GM10847 (cell line): Measurements from ENCODE around the gene PPFIA4.

Experiments used
- POLR2A ChIP-seq: IDR thresholded peaks from 2 replicates; pipeline ENCODE4 v1.6.1; 2011; ENCODE audit not compliant: insufficient read length; ENCODE audit errors: extremely low read depth

PPFIA4 gene

DNA sequence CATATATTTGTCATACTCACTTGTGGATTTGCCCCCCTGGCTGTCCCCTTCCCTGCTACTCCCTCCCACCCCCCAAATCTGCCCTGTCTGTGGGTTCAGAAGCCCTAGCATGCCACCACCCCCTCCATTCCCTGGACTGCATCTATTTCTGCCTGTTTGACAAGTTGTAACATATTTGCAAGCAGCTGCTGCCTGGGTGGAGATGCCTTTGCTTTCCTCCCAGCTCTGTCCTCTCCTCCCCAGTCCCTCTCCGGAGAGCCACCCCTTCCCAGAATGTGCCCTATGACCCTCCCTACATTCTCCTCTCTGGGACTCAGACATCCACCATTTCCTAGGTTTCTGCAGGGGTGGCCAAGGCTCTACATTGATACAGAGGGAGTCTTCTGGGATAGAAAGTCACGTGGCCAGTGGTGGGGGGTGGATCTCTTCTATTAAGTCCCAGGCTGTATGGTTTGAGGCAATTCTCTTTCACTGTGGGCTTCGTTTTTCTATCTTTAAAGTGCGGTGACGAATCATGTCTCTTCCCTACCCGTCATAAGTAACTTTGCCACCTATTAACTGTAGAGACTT, 65.6 kb downstream of the PPFIA4 start:
- TF ChIP-seq POLR2A = no peak

DNA sequence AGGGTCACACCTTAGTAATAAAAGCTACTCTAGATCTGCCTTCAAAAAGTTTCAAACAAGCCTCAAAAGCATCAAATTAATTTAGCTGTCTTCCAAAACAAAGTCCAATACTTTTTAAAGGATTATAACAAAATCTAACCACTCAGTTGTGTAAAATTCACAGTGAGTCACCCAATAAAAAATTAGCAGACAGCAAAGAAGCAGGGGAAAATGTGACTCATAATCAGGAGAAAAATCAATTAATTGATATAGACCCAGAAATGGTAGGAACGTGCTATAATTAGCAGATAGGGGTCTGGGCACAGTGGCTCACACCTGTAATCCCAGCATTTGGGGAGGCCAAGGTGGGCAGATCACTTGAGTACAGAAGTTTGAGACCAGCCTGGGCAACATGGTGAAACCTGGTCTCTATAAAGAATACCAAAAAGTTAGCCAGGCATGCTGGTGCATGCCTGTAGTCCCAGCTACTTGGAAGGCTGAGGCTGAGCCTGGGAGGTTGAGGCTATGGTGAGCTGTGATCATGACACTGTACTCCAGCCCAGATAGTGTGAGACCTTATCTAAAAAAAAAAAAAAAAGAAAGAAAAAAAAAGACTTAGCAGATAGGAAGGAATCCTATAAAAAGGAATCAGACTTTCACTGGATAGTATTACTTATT, 67.6 kb downstream of the PPFIA4 start:
- no peak for TF ChIP-seq POLR2A

DNA sequence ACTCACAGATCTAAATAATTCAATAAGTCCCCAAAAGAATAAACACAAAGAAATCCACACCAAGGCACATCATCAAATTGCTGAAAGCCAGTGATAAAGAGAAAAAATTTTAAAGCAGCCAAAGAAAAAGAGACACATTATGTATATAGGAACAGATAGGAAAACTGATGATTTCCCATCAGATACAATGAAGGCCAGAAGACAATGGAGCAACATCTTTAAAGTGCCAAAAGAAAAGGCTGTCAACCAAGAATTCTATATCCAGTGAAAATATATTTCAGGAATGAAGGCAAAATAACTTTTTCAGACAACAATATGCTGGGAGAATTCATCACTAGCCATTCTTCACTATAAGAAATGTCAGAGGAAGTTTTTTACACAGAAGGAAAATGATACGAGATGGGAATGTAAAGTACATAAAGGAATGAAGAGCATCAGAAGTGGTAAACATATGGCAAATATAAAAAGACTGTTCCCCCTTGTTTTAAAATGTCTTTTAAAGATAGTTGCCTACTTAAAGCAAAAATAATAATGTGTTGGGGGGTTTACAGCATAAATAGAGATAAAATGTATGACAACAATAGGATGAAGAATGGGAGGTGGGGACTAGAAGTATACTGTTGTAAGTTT, 68.9 kb downstream of the PPFIA4 start:
- no peak for TF ChIP-seq POLR2A

DNA sequence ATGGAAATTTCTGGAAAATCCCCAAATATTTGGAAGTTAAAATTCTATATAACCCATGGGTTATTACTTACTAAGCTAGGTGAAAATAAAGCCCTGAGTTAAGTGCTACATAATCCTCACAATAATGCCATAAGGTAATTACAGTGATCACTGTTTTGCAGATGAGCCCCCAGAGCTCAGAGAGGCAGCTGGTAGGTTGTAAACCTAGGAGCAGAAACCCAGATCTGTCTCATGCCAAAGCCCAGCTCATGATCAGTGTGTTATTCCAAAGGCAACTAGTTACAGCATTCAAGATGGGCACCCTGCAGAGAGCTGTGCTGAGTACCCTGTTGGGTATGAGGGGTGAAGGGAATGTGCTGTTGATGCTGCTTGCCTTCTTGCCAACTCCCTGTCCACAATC, 70.3 kb downstream of the PPFIA4 start:
- no peak for TF ChIP-seq POLR2A

DNA sequence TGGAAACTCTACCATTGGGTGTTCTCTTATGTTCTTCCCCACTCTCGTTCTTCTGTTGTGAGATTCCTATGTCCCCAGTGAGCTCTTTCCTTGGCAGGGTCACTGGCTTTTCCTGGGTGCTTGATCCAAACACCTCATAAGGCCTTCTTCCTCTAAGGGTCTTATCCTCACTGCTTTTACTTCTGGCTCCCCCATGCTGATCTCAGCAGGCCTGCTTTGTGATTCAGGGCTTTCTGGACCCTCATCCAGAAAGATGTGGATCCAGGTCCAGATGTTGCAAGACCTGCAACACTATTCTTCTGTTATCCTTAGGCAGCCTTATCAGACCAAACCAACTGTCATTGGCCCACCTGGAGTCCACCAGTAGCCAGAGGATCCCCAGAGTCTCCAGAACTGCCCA, 70.7 kb downstream of the PPFIA4 start:
- no peak for TF ChIP-seq POLR2A

DNA sequence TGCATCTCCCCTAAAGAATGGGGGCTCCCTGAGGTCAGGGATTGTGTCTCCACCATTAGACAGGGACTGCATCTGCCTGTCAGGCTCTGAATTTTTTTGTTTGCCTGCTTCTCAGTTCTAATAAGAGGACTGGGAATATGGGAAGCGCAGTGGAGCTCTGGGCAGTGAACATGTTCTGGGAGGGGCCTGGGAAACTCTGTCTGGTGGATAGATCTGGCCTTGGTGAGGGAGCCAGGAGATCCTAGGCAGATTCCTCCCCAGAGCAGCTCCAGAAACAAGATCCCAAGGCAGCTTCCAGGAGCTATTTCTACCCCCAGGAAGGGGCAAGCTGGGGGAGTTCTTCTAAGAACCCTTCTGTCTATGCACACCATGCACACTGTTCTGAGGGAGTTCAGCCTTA, 72.2 kb downstream of the PPFIA4 start:
- TF ChIP-seq POLR2A = no peak

DNA sequence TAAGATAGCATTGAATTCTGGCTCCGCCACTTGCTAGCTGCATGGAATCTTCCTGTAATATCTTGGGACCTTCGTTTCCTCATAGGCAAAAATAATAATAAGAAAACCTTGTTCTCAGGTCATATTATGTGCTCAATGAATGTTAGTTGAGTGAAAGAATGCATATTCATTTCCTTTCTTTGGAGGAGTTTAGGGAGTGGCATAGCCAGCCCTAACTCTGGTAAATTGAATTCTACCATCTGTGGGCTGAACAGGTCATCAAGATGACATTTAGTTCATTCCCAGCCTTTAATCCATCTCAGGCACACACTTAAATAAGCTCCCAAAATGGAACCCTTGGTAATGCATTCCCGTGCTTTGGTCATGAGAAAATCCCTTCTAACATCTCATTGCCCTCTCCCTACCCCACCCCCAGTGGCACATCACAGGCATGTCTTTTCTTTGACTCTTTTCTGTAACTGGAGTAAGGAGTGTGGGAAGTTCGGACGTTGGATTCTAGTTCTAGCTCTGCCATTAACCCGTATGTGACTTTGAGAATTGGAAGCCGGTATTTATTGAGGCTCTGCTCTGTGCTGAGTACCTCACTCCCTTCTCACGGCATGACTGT, 72.7 kb downstream of the PPFIA4 start:
- no peak for TF ChIP-seq POLR2A

DNA sequence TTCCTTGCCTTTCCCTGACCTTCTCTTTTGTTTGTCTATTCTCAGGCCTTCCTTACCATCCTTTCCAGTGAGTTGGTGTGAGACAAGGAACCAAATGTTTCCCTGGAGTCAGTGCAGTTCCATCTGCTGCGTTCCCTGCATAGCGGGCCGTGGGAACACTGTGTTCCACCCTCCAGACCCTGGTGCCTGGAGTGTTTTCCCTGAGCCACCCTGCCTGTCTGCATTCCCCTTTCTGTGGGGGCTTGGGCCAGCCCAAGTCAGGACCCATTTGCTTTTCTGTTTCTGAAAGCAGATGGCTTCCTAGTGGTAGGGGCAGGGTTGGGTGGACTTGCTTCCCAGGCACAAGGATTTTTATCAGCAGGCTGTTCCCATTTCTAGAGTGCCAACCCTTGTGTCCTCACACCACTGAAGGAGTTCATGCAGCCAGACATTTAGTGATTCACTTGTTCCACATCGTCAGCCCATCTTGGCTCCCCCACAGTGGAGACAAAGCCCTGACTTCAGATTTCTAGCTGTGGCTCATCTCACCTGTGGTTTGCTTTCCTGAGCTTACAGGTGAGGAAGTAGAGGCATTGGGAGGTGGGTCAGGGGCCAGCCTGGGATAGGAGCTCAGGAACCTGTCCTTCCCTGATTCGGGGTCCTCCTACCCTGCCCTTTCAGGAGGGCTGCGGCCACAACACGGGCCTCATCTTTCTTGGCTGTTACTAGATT, 73.7 kb downstream of the PPFIA4 start:
- no peak for TF ChIP-seq POLR2A

DNA sequence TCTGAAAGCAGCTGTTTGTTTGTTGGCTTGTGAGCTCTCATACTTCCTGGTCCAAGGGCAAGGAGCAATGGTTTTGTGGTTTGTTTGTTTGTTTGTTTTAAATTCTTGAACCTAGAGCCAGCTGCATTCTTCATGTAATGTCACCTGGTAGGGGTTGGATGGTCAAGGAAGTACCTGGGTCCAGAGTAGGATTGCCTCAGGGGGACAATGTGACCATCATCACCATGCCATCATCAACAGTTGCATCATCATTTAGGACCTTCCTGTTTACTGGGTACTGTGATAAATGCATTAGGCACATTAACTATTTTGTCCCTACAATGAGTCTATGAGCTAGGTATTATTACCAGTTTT, 74.2 kb downstream of the PPFIA4 start:
- no peak for TF ChIP-seq POLR2A

DNA sequence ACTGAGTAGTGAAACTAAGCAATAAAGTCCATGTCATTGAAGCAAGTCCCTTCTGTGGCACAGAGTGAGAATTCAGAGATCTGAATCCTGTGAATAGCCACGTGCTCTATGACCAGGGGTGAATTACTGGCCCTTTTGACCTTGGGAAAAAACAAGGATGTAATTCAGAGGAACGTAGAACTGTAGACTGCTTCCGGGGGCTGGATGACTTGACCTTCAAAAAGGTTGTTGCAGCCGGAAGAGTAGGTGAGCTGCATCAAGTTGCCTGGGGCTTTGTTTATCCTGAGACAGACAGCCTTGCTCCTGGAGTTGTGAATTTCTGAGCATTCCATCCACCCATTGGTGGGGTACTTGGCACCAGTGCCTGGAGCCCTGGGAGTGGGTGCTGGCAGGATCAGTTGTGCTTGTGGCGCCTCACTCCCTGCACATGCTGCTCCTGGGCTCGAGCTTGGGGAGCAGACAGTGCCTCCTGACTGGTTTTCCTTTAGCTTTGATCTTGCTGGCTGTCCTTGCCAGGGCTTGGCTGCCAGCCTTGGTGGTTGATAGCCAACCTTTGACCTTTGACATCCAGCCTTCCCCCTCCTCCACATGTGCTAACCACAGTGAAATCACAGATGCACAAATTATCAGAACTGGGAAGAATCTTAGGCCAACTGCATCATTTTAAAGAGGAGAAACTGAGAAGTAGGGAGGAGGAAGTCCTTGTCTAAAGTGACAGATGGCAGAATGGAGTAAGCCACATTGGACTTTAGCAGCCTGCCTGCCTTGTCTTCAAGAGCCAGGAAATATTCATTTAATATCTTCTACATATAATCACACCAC, 75.7 kb downstream of the PPFIA4 start:
- TF ChIP-seq POLR2A = no peak

DNA sequence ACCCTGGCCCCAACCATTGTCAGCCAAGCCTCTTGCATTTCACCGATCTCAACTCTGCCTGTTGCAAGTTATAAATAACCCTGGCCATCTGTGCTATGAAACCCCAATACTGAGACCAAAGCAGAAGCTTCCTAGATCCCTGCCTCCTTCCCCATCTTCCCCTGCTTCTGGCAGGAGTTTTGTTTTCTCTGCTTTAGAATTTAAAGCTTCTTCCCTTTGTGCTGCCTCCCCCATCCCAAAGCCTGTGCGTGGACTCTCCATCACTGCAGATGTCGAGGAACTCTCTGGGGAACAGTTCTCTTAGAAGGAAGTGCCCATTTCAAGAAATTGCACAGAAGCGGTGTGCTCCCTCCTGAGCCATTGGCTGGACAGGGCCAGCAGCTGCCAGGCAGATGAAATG, 76.9 kb downstream of the PPFIA4 start:
- no peak for TF ChIP-seq POLR2A

DNA sequence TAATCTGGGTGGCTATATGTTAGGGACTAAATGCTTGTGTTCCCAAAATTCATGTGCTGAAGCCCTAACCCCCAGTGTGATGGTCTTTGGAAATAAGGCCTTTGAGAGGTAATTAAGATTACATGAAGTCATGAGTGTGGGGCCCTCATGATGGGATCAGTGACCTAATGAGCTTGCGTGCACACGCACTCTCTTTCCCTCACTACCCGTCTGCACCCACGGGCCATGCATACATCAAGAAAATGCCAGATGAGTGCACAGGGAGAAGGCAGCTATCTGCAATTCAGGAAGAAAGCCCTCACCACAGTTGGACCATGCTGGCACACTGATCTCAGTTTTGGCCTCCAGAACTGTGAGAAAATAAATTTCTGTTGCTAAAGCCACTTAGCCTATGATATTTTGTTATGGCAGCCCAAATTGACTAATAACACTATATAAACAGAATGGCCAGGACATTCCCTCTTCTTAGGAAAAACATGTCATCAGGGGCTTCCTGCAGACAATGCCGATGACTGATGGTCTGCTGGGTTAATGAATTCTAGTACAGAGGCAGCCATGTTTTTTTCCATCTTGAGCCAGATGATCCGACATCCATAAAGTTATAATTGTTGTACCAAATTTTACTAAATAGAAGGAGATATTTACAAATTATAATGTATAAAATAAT, 77.7 kb downstream of the PPFIA4 start:
- TF ChIP-seq POLR2A = no peak

DNA sequence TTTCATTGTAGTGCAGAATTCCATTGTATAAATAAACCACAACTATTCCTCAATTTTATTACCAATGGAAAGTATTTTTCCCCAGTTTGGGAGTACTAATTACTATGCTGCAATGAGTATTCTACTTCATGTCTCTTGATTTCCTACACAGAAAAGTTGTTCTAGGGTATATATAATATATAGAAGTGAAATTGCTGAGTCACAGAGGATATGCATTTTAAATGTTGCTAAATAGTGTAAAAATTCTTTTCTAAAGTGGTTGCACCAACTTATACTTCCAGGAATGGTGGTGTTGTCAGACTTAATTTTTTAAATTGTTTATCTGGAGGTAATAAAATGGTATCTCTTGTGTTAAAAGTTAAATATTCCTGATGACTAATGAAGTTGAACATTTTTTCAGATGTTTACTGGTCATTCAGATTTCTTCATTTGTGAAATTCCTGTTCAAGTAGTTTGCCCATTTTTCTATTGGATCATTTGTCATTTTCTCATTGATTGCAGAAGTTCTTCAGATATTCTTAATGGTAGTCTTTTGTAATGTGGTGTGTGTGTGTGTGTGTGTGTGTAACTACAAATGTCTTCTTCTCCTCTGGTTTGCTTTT, 78.6 kb downstream of the PPFIA4 start:
- TF ChIP-seq POLR2A = no peak

DNA sequence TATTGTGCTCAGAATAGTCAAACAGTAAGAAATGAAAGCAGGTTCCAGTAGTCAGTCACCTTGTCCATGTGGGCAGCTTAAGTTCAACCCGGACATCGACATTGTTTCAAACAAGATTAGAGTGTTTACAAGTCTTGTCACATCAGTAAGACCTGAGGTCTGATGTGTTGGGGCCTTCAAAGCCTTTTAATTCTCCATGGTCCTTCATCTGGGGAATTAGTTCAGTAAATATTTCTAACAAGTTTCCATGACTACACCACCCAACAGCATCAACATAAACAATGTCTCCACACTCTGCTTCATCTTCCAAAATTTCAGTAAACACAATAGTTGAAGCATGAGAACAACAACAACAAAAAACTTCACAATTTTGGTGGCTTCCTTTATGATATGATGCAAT, 86.2 kb downstream of the PPFIA4 start:
- no peak for TF ChIP-seq POLR2A
